NB4 (cell line): ENCODE measurements around the gene TOMT.

ENCODE experiments used
- DNase-seq: peaks from one replicate; pipeline ENCODE4 v3.0.0; 2010; ENCODE audit warnings: low read depth
- H3K4me3 ChIP-seq: one replicate; pipeline ENCODE4 v1.5.1; 2011; ENCODE audit warnings: mild to moderate bottlenecking, low read depth, low read length, moderate library complexity
- CTCF ChIP-seq: IDR thresholded peaks from one replicate; pipeline ENCODE4 v1.5.1; 2012; ENCODE audit warnings: low read depth, low read length
- MYC ChIP-seq: IDR thresholded peaks from 2 replicates; pipeline ENCODE4 v1.6.1; 2011; ENCODE audit warnings: low read depth, low read length
- POLR2A ChIP-seq: IDR thresholded peaks from 2 replicates; pipeline ENCODE4 v1.6.1; 2011; ENCODE audit warnings: mild to moderate bottlenecking; ENCODE audit not compliant: insufficient read length; ENCODE audit errors: extremely low read depth
- TF ChIP-seq, protein P1 (sequence below): IDR thresholded peaks from 2 replicates; pipeline ENCODE4 v1.6.1; 2011; ENCODE audit warnings: low read depth, low read length

TOMT gene

GRCh38 chr11:72105888-72106287 lies at the start of gene TOMT:
Gene TOMT (plus strand): TSS chr11:72105924. CDS start chr11:72105952, 28 bp downstream.
- no peak within 1 kb of the TSS for H3K4me3 ChIP-seq
- TF ChIP-seq CTCF (no peak), POLR2A (no peak), MYC (no peak)
- TF ChIP-seq, protein P1, sequence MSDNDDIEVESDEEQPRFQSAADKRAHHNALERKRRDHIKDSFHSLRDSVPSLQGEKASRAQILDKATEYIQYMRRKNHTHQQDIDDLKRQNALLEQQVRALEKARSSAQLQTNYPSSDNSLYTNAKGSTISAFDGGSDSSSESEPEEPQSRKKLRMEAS = no peak
- DNase-seq = no peak

GRCh38 chr11:72058416-72059034 lies 47.2 kb upstream of the TOMT start:
- no peak for DNase-seq
- H3K4me3 ChIP-seq = no peak overlapping the region
- TF ChIP-seq POLR2A (no peak), MYC (no peak), CTCF (no peak)
- TF ChIP-seq, protein P1 = no peak

GRCh38 chr11:72061739-72062396 lies 43.9 kb upstream of the TOMT start:
- DNase-seq = no peak
- no peak overlapping the region for H3K4me3 ChIP-seq
- TF ChIP-seq POLR2A (no peak), CTCF (no peak), MYC (no peak)

DNA sequence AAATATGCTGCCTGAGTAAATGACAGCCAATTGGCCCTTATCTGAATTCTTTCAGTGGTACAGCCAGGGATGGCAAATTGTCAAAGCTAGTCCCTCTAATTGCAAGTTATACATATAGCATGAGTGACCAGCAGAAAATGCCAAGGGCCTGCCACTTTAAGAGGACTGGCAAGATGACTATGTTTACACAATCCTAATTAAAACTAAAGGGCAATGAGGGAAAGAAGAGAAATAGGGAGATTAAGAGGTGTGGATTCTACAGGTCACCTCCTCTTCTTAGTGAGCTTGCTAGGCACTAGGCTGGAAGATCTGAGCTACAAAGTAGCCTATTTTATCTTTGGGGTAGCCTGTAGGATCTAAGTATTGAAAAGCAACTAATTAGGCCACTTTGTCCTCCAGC lies 38.9 kb upstream of the TOMT start:
- TF ChIP-seq POLR2A (no peak), CTCF (no peak), MYC (no peak)
- TF ChIP-seq, protein P1 = no peak
- no peak for DNase-seq
- H3K4me3 ChIP-seq = no peak overlapping the region

GRCh38 chr11:72067266-72067665 lies 38.5 kb upstream of the TOMT start:
- no peak overlapping the region for H3K4me3 ChIP-seq
- TF ChIP-seq, protein P1 = no peak
- TF ChIP-seq CTCF = no peak
- no peak for TF ChIP-seq POLR2A
- TF ChIP-seq MYC = no peak
- DNase-seq = no peak
